Stimulated activated CD4-positive, alpha-beta T cell treated with anti-CD3 and anti-CD28 coated beads, Interleukin-12 subunit alpha, Interleukin-12 subunit beta, amount 100 ng/mL, for 24 hours (primary cell): Measurements from ENCODE around the gene ADGRA1.
"Not testable (repeated sequence)": the region's sequence is repeated elsewhere in the genome, so short reads cannot be mapped to it uniquely, and the experiment has no call there.

Experiments
- DNase-seq, 2 experiments: peaks; one replicate each; pipeline ENCODE4 v3.0.0-alpha.2; 2020; ENCODE audit warnings: low read depth in 2 of 2

ADGRA1 gene

GRCh38 chr10:133162910-133163856 is 75.5 kb downstream of the ADGRA1 start:
- no peak for DNase-seq

GRCh38 chr10:133163889-133164815 is 76.4 kb downstream of the ADGRA1 start:
- DNase-seq, result no peak

- DNase-seq, result no peak
Measured at GRCh38 chr10:133164816-133165555, 77.3 kb downstream of the ADGRA1 start.

GRCh38 chr10:133165556-133166503 is 78.1 kb downstream of the ADGRA1 start:
- no peak for DNase-seq

- DNase-seq, result no peak
Measured at GRCh38 chr10:133166504-133166827, 78.7 kb downstream of the ADGRA1 start.

GRCh38 chr10:133166828-133167692 is 79.3 kb downstream of the ADGRA1 start:
- no peak for DNase-seq

- DNase-seq, result no peak
Measured at GRCh38 chr10:133167693-133168616, 80.2 kb downstream of the ADGRA1 start.

- no peak for DNase-seq
Measured at GRCh38 chr10:133168617-133169031, 80.9 kb downstream of the ADGRA1 start.

- DNase-seq, result no peak
Measured at GRCh38 chr10:133169173-133169947, 81.6 kb downstream of the ADGRA1 start.

GRCh38 chr10:133170092-133170491 is 82.4 kb downstream of the ADGRA1 start:
- no peak for DNase-seq

- DNase-seq, result no peak
Measured at GRCh38 chr10:133173860-133174640, 86.3 kb downstream of the ADGRA1 start.

- DNase-seq, result no peak
Measured at GRCh38 chr10:133174689-133175263, 87.1 kb downstream of the ADGRA1 start.

- DNase-seq, result not testable (repeated sequence)
Measured at GRCh38 chr10:133175624-133176023, 87.9 kb downstream of the ADGRA1 start.

- no peak for DNase-seq
Measured at GRCh38 chr10:133176546-133176945, 88.8 kb downstream of the ADGRA1 start.

GRCh38 chr10:133177380-133178157 is 89.8 kb downstream of the ADGRA1 start:
- no peak for DNase-seq
